Measurements from ENCODE around the gene ETV4.

DNA sequence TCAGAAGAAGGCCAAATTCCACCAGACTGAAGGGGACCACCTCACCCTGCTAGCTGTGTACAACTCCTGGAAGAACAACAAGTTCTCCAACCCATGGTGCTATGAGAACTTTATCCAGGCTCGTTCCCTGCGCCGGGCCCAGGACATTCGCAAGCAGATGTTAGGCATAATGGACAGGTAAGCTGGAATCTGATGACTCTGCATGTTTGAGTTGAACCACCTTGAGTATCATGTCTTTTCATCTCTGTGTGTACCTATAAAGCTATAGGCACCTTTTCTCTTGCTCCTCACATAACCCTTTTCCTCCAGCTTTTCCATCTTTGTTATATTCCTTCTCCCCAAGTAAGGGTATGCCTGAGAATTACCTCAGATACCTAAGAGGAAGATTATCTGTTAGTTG, 24.8 kb downstream of the ETV4 start:
- TF ChIP-seq, protein P1, sequence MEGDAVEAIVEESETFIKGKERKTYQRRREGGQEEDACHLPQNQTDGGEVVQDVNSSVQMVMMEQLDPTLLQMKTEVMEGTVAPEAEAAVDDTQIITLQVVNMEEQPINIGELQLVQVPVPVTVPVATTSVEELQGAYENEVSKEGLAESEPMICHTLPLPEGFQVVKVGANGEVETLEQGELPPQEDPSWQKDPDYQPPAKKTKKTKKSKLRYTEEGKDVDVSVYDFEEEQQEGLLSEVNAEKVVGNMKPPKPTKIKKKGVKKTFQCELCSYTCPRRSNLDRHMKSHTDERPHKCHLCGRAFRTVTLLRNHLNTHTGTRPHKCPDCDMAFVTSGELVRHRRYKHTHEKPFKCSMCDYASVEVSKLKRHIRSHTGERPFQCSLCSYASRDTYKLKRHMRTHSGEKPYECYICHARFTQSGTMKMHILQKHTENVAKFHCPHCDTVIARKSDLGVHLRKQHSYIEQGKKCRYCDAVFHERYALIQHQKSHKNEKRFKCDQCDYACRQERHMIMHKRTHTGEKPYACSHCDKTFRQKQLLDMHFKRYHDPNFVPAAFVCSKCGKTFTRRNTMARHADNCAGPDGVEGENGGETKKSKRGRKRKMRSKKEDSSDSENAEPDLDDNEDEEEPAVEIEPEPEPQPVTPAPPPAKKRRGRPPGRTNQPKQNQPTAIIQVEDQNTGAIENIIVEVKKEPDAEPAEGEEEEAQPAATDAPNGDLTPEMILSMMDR (conservative IDR thresholded peaks at IDR 0.05 in 1 of 2, IDR thresholded peaks at IDR 0.05 in 1 of 2; ENCODE audit: low read depth in 1 of 2, low read length in 2 of 2) = no peak
- no peak for TF ChIP-seq EZH2 (IDR thresholded peaks at IDR 0.05; ENCODE audit: low read length, missing control alignments)

Measured in fibroblast of lung (primary cell).